HG03039 (cell line): ENCODE measurements around the gene SLIT3.

Source experiments
- ATAC-seq: cut with Tn5 transposase; IDR thresholded peaks from one replicate; pipeline ENCODE4 v1.9.1; 2021; ENCODE audit warnings: mild to moderate bottlenecking, moderate library complexity; ENCODE audit not compliant: unreplicated experiment

SLIT3 gene

GRCh38 chr5:168878135-168878745 is 422.7 kb downstream of the SLIT3 start:
- no peak for ATAC-seq

DNA sequence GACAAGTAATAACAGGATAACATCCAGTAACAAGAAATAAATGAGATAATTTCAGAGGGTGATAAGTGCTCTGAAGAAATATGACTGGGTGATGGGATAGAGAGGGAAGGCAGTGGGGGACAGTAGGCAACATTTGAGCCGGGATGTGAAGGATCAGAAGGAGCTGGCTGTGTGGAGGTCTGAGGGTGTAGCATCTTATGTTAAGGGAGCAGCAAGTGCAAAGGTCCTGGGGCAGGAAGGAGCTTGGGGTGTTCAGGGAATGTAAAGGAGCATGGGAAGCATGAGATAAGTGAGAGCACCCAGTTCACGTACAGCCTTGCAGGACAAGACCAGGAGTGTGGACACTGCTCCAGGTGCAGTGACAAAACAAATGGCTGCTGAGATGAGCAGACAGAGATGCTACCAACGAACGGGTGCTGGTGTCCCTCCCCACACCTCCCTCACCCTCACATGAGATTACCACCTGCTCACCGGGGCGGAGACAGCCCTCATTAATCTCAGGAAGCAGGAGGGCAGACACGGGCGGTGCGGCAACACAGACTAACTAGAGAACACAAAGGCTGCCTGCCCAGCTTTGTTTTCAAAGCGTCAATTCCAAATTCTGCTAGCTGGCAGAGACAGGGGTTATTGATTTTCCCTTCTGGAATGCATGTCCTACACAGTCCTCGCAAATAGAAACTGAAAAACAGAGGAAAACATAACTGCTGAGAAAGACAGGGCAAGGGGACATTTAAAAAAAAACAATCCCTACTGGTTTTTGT is 423.6 kb downstream of the SLIT3 start:
- ATAC-seq = no peak

- ATAC-seq = no peak
Observed at GRCh38 chr5:168876419-168876818, 424.5 kb downstream of the SLIT3 start.

GRCh38 chr5:168875832-168876231 is 425.1 kb downstream of the SLIT3 start:
- no peak for ATAC-seq

DNA sequence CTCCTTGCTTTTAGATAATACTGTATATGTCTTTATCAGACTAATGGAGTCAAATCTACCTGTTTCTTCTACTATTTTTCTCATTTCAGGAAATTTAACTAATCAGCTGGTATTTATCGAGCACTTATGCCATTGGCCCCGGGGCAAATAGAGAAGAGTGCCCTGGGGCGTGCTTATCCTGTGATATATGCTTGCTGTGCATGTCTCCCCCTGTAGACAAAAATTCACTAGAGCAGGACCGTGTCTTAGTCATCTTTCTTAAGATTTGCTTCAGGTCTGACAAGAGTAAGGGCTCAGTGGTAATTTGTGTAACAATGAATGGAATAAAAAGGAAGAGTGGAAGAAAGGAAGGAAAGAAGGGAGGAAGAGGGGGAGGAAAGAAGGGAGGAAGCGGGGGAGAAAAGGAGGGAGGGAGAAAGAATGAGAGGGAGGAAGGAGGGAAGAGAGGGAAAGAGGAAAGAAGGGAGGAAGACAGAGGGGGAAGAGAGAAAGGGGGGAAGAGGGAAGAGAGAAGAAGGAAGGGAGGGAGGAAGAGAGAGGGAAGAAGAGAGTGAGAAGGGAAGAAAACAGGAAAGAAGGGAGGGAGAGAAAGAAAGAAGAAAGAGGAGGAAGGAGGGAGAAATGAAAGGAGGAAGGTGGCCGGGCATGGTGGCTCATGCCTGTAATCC is 426.1 kb downstream of the SLIT3 start:
- no peak for ATAC-seq

DNA sequence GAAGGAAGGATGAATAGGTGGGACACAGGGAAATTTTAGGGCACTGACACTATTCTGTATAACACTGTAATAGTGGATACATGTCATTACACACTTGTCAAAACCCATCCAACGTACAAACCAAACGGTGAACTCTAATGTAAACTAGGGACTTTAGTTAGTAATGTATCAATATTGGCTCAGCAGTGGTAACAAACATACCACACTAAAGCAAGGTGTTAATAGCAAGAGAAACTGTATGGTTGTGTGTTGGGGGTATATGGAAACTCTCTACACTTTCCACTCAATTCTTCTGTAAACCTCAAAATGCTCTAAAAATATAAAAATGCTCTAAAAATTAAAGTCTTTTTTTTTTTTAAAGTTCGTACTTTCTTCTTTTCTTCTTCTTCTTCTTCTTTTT is 428.7 kb downstream of the SLIT3 start:
- ATAC-seq = no peak

DNA sequence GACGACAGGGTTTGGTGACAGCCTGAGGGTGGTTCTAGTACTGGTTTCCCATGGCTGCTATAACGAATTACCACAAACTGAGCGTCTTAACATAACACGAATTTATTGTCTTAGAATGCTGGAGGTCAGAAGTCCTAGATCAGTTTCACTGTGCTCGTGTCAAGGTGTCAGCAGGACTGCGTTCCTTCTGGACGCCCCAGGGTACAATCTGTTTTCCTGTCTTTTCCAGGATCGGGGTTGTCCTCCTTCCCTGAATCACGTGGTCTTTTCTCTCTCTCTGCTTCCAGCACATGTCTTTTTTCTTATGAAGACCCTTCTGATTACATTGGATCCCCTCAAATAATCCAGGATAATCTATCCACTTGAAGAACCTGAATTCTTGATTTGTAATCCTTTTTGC is 430.0 kb downstream of the SLIT3 start:
- no peak for ATAC-seq

- no peak for ATAC-seq
Observed at GRCh38 chr5:168869615-168870227, 431.2 kb downstream of the SLIT3 start.

DNA sequence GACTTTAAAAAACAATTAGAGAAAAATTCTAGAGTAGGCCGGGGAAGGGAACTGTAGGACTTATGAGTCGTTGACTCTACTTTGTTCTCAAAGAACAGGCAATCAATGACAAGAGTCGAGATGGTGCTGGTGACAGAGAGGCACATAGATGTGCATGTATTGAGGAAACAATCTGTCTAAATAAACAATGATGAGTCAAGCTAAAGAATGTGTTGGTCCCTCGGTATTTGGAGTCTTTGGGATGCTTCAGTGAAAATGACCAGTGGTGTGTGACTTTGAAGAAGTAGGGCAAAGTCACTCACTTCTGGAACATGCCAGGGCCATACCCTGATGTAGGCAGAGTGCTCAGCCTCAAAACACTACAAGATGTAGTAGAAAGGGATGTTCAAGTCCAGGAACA is 433.7 kb downstream of the SLIT3 start:
- no peak for ATAC-seq

DNA sequence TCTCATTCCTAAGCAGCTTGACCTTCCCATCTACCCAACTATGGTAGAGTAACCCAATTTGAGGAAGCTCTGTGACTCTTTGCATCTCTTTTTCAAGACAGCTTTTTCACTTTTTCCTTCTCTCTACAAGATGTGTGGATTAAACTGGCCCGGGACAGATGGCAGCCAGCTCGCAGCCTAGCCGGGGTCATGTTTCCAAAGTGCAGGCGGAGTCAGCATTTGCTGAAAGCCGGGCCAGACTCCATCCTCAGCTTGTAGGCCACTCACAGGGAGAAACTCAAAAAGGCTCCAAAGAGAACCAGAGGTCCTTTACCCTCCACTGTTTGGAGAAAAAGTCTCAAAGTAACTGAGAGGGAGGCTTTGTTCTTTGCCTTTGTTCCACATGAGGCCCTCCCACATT is 435.0 kb downstream of the SLIT3 start:
- no peak for ATAC-seq

GRCh38 chr5:168863021-168863420 is 437.9 kb downstream of the SLIT3 start:
- ATAC-seq = no peak

- ATAC-seq = no peak
Observed at GRCh38 chr5:168860503-168860902, 440.4 kb downstream of the SLIT3 start.

- no peak for ATAC-seq
Observed at GRCh38 chr5:168860081-168860480, 440.9 kb downstream of the SLIT3 start.

DNA sequence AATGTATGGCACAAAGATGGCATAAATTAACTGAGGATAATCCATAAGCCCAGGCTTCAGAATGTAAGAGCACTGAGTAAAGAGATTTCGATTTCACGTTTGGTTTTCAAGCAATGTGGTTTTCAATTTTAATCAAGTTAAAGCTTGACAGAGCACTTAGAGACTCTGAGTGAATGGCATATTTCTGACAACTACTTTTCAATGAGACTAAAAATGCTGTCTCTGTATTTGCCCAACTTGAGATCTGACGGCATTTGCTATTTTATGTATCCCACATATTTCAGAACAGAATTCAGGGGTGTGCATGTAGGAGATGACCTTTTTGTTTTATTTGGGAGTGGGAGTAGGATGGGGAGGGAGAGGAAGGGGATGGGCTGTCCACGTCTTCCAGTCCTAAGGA is 441.5 kb downstream of the SLIT3 start:
- ATAC-seq = no peak

DNA sequence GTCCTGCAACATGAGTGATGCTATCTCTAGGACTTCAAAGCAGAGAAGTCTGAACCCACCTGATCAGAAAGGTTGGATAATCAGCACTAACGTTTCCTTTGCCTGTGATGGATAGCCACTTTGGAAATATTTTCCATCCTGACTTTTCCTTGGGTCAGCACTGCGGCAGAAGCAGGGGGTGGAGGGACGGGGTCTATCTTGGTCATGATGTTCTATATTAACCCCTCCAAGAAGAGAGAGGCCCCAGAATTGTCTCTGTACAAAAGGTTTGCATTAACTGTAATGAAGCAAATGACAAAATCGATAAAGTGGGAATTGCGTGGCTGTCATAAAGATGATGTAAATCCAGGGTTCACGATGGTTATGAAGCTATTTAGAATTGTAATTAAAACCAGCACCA is 441.9 kb downstream of the SLIT3 start:
- ATAC-seq = no peak

- no peak for ATAC-seq
Observed at GRCh38 chr5:168858371-168858770, 442.6 kb downstream of the SLIT3 start.

GRCh38 chr5:168853972-168854371 is 447.0 kb downstream of the SLIT3 start:
- no peak for ATAC-seq

DNA sequence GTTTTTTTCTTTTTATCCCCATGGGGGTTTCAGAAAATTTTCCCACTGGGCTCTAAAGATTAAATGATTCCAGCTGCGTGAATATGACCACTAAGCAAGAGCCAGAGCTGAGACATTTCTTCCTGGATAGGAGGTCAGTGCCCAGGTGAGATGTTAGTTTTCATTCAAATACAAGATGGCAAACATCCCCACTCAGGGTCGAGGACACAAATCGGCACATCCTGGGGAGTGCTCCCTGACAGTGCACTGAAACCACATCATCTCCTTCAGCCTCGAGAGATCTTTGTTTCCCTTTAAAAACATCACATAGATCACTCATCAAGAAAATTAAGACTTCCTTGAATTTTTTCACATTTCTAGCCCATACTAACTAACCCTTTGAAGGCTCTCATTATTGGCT is 448.6 kb downstream of the SLIT3 start:
- no peak for ATAC-seq

- no peak for ATAC-seq
Observed at GRCh38 chr5:168851902-168852321, 449.0 kb downstream of the SLIT3 start.

DNA sequence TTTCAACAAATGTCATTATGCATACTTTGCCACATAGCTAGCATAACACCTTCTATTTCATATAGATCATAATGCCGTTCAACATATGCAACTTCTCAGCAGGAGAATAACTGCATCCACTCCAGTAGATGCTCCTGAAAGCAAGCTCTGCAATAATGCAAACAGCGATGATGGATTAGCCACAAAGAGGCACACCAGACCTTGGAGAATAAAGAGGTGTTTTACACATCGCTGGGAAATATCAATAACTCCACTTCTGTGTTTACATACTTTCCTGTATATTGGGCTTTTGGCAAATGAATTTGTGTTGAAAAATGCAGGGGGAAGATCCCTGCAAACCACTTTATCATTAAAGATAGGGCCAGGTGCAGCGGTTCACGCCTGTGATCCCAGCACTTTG is 450.3 kb downstream of the SLIT3 start:
- no peak for ATAC-seq

GRCh38 chr5:168848569-168848968 is 452.4 kb downstream of the SLIT3 start:
- no peak for ATAC-seq
